Progenitor cell of endocrine pancreas (in vitro differentiated cells): ENCODE results near the gene JMJD4. TPM values are rescaled to one million over a fixed set of nuclear protein-coding genes. Genes with fewer than 3 reads are reported as not detected.
A peak's percentile ranks its signal among the peaks of the same experiment; 100 is the strongest.

Experiments
- DNase-seq: peaks from one replicate; pipeline ENCODE4 v3.0.0; 2021; ENCODE audit warnings: low spot score; ENCODE audit not compliant: unreplicated experiment
- H3K27ac Mint-ChIP-seq: 2 replicates; pipeline ENCODE4 v1.8.0; 2021; ENCODE audit warnings: mild to moderate bottlenecking, moderate library complexity, mixed read lengths
- H3K27me3 Mint-ChIP-seq: 2 replicates; pipeline ENCODE4 v1.8.0; 2021; ENCODE audit warnings: mixed read lengths
- H3K36me3 Mint-ChIP-seq: 2 replicates; pipeline ENCODE4 v1.8.0; 2022; ENCODE audit warnings: mixed read lengths; ENCODE audit not compliant: insufficient read depth
- H3K4me1 Mint-ChIP-seq: 2 replicates; pipeline ENCODE4 v1.8.0; 2021; ENCODE audit warnings: low read depth, mixed read lengths
- H3K4me3 Mint-ChIP-seq: 2 replicates; pipeline ENCODE4 v1.8.0; 2021; ENCODE audit warnings: low read depth, mild to moderate bottlenecking, moderate library complexity, mixed read lengths
- H3K9me3 Mint-ChIP-seq: 2 replicates; pipeline ENCODE4 v1.8.0; 2021; ENCODE audit warnings: low read depth, mixed read lengths
- total RNA-seq: library from RNA; stranded (reverse); gene quantifications from 2 replicates; pipeline ENCODE4 v1.2.1, GENCODE V29; 2021
- TF ChIP-seq, protein P1 (sequence below): fragments of 200-600 bp; sonication (generic); IDR thresholded peaks from one replicate; pipeline ENCODE4 v1.5.0; 2021; ENCODE audit warnings: antibody characterized with exemption, mild to moderate bottlenecking; ENCODE audit not compliant: unreplicated experiment

JMJD4 gene
- total RNA-seq, 1 donor from 2014 or later, result 26.4 TPM

DNA sequence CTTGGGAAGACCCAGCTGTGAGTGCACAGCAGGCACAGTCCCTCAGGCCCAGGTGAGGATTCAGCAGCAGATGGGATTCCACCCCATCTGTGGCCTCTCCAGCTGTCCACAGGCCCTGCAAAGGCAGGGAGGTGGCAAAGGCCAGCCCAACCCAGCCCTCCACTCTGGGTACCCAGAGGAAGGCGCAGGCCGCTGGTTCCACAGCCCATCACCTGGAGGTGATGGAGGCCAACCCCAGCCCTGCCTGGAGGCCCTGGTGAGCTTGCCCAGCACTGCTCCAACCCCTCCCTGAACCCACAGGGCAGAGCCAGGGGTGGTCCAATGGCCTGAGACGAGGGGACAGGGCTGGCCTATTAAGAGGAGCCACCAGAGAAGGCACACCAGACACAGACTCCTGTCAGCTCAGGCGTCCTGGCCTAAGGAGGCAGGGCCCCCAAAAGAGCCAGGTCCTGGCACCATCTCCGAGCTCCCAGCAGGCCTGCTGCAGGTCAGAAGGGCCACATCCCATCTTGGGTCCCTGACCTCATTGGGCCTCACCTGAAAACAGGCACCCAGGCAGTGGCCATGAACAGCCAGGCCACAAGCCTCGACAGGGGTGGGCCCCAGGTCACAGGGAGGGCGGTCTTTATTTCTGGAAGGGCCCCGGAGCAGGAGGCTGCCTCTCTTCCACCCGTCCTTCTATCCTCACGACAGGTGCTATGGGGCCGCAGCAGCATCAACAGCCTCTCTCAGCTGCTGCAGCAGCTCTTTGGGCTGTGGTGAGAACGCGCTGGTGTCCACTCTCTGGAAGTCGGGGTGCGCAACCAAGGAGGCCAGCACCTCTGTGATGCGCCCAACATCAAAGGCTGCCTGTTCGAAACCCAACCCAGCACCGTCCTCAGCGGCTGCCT is 3.2 kb downstream of the JMJD4 start:
- H3K9me3 Mint-ChIP-seq, result no peaks in the 10 kb centered on the region
- TF ChIP-seq, protein P1, sequence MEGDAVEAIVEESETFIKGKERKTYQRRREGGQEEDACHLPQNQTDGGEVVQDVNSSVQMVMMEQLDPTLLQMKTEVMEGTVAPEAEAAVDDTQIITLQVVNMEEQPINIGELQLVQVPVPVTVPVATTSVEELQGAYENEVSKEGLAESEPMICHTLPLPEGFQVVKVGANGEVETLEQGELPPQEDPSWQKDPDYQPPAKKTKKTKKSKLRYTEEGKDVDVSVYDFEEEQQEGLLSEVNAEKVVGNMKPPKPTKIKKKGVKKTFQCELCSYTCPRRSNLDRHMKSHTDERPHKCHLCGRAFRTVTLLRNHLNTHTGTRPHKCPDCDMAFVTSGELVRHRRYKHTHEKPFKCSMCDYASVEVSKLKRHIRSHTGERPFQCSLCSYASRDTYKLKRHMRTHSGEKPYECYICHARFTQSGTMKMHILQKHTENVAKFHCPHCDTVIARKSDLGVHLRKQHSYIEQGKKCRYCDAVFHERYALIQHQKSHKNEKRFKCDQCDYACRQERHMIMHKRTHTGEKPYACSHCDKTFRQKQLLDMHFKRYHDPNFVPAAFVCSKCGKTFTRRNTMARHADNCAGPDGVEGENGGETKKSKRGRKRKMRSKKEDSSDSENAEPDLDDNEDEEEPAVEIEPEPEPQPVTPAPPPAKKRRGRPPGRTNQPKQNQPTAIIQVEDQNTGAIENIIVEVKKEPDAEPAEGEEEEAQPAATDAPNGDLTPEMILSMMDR, result no peak
- H3K36me3 Mint-ChIP-seq, result no peaks in the 10 kb centered on the region
- H3K27ac Mint-ChIP-seq, result no peak overlapping the region
- H3K4me1 Mint-ChIP-seq, result peaks cover 17% of the 10 kb centered on the region
- no peaks in the 10 kb centered on the region for H3K27me3 Mint-ChIP-seq
- DNase-seq, result no peak
- no peak overlapping the region for H3K4me3 Mint-ChIP-seq

DNA sequence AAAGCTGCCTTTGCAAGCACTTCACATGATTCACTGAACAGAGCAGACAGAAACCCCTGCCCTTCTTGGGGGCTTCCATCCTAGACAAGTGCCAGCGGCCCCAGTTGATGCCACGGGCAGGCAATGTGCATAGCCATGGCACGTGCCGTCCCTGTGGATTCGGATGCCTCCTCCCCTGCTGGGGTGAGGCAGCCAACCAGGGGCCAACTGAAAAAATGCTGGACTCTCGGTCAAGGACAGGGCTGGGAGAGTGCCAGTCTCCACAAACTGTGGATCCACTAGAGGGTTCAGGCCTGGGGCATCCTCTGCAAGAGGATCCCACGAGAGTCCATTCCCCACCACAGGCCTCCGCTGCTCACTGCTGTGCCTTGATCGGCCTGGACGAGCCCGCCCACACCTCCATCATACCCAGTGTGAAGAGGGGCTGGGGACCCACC is 3.8 kb downstream of the JMJD4 start:
- H3K4me1 Mint-ChIP-seq, result peaks cover 17% of the 10 kb centered on the region
- TF ChIP-seq, protein P1, result no peak
- H3K27me3 Mint-ChIP-seq, result peaks cover 6% of the 10 kb centered on the region

DNA sequence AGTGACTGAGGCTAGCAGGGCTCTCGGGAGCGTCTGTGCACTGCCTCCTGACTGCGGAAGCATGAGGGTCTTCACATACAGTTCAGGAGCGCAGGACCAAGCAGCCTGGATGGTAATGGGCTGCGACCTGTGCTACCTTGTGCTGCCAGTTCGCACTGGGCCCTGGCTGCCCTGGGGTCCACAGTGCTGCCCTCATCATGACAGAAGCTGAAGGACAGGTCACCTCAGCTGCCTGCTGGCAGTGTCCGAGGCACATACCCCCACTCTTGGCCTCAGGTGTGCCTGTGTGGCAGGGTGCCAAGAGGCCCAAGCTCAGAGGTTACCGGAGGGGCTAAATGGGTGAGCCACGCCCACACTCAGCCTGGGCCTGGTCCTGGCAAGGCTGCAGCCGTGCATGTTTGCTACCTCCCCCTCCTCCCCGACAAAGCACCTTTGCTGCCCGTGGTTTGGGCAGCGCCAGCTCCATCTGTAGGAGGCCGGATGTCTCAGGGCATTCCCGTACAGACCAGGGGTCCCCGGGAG is 4.4 kb downstream of the JMJD4 start:
- Mint-ChIP-seq H3K4me3 (peak overlapping the region; percentile 55), H3K36me3 (no peaks in the 10 kb centered on the region), H3K9me3 (no peaks in the 10 kb centered on the region), H3K27me3 (peaks cover 7% of the 10 kb centered on the region), H3K4me1 (peaks cover 12% of the 10 kb centered on the region), H3K27ac (peak overlapping the region; percentile 31)
- TF ChIP-seq, protein P1, result no peak
- no peak for DNase-seq

More for the DNA sequence above, 3.8 kb downstream of the JMJD4 start:
- Mint-ChIP-seq H3K9me3 (no peaks in the 10 kb centered on the region), H3K27ac (no peak overlapping the region), H3K4me3 (no peak overlapping the region), H3K36me3 (no peaks in the 10 kb centered on the region)
- DNase-seq, result no peak

DNA sequence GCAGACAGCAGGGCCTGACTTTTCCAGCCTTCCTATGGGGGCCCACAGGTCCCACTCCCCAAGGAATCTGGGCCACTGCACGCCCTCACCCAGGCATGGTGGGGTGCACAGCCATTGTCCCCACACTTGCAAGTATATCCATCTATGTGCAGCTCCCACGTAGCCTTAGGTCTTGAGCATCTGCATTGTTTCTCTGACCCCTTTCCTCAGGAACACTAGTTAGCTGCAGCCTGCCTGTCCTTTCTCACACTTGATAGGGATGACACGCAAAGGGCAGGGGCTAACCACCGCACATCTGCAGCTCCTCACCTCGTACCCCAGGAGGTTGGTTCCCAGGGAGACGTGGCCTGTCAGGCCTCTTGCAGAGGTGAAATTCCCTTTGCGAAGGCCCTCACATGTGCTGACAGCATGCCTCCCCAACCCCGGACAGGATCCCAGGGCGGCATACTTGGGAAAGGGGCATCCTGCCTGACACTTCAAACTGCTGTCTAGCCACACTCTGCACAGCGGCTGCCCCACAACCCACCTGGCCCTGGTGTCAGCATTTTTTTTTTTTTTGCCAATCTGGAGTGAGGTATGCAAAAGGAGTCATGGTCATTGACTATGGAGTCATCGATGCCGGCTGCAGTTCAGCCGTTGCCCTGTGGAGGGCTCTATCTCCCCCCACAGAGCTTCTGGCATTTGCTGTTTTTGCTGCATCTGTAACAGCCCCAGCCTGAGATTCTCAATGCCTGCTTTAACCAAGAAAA is 5.0 kb downstream of the JMJD4 start:
- Mint-ChIP-seq H3K36me3 (no peaks in the 10 kb centered on the region), H3K4me3 (peak overlapping the region; percentile 55), H3K27me3 (peaks cover 7% of the 10 kb centered on the region), H3K9me3 (no peaks in the 10 kb centered on the region), H3K27ac (peak overlapping the region; percentile 31), H3K4me1 (peaks cover 12% of the 10 kb centered on the region)
- no peak for DNase-seq
- TF ChIP-seq, protein P1, result peak; percentile 67
